Activated gamma-delta T cell treated with Interleukin-2 at 50 U/mL for 16 hours (primary cell): ENCODE data around the gene PPP1R1A.

ENCODE experiments used
- DNase-seq: peaks from one replicate; pipeline ENCODE4 v3.0.0-alpha.2; 2020

PPP1R1A gene, protein sequence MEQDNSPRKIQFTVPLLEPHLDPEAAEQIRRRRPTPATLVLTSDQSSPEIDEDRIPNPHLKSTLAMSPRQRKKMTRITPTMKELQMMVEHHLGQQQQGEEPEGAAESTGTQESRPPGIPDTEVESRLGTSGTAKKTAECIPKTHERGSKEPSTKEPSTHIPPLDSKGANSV

DNA sequence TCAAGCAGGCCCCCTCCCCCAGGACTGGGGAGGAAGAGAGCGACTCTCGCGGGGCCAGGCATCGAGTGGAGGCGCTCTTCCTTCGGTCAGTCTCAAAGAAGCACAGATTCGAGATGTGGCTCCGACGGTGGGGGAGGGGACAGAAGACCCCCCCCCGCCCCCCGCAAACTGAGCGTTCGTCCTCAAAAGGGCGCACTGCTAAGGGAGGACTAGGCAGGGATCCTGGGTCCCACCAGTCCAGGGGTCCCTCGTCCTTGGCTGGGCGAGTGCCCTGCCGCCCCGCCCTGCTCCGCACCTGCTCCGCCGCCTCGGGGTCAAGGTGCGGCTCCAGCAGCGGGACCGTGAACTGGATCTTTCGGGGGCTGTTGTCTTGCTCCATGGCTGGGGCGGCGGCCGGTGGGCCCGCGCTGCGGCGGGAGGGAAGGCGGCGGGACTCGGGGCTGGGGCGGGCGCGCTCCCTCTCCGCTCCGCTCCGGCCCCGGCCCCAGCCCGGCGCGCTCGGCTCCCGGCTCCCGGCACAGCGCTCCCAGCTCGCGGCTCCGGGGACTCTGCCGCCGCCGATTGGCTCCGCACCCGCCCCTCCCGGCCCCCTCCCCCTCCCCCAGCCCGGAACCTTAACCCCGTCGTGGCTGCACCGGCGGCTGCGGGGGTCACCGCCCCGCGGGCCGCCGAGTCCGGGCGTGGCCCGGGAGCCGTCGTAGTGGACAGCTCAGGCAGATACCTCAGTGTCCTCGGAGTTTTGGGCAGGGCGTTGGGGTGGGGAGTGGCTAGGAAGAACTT lies at the start of gene PPP1R1A:
Gene PPP1R1A, minus strand, starts transcription at position 550 of the 780 bp plus-strand sequence. Its CDS starts 171 bp downstream, at position 379.
- DNase-seq: no peak

DNA sequence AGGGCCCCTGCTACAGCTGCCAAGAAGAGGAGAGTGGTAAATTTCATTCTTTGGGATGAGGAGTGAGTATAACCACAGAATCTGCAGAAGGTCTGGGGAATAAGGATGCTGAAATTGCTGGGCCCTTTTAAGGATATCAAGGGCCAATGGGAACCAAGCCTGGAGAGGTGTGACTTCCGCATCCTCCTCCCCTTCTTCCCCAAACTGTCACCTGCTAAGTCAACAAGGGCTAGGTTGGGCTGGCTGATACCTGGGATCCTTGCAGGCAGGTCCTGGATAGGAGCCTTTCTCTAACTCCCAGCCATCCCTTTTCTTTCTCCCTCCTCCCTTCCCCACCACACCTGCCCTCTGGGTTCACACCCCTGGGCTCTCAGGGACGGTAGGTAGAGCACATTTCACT lies 46.3 kb upstream of the PPP1R1A start, which contains the start of gene LACRT:
Gene LACRT, minus strand, starts transcription at position 101 of the 400 bp plus-strand sequence. Its CDS starts 54 bp downstream, at position 47.
- no peak for DNase-seq

DNA sequence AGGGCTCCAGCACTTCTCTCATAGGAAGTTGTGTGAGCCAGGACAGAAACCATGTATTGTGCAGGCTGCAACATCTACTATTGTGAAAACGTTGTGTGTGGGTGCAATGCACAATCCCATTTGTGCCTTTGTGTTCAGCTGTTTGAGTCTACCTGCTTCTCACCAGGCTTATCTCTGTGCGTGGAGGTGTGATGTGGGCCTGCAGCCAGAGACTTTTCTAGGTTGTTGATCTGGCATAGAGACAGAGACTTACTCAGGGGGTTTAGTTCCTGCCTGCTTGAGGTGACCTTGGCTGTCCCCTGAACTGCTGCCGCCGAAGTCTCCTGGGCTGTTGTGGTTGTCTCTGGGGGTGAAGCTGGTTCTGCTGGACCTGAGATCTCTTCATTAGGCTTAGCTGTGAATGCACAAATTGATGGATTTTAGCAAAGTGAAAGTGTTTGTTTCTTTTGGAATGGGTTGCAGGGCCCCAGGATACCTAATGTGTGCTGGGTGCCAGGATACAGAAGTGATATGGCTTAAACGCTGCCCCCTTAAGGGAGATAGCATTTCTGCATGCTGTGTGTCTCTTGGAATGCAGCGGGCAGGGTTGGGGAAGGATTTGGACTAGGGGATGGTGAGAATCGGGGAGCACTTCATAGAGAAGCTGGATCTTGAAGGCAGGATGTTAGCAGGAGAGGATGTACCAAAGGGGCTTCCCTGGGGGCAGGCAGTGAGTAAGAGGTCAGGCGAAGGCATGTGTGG lies 43.7 kb upstream of the PPP1R1A start:
- DNase-seq: no peak

DNA sequence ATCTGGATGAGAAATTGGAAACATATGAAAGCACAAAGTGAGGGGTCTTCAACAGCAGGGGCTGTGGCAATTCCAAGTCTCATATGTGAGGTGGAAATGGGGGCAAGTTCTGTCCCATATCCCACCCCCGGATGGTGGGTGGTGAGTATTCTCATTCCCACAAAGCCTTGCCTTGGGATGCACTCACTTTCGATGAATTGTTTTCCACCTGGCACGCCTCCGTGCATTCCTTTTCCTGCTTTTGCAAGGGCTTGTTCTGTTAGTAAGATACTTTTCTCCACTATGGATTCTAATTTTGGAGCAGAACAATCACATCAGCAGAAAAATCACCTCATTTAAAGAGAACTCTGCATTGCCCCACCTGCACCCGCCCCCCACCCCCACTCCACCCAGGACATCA lies 43.1 kb upstream of the PPP1R1A start:
- DNase-seq: no peak

DNA sequence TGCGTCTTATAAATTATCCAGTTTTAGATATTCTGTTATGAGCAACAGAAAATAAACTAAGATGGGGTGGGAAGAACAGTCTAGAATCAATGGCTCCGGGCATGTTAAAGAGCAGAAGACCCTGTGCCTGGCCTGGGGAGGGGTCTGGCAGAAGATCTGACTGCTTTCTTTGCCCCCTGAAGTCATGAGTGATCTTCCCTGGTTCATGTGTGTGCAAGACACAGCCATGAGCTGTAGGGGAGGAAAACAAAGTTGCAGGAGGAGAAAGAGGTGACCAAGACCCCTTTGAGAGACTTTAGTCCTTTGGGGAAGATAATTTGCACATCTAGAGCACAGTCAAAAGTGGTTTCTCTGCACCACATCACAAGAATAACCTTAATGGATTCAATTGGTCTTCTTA lies 41.5 kb upstream of the PPP1R1A start:
- DNase-seq: no peak

DNA sequence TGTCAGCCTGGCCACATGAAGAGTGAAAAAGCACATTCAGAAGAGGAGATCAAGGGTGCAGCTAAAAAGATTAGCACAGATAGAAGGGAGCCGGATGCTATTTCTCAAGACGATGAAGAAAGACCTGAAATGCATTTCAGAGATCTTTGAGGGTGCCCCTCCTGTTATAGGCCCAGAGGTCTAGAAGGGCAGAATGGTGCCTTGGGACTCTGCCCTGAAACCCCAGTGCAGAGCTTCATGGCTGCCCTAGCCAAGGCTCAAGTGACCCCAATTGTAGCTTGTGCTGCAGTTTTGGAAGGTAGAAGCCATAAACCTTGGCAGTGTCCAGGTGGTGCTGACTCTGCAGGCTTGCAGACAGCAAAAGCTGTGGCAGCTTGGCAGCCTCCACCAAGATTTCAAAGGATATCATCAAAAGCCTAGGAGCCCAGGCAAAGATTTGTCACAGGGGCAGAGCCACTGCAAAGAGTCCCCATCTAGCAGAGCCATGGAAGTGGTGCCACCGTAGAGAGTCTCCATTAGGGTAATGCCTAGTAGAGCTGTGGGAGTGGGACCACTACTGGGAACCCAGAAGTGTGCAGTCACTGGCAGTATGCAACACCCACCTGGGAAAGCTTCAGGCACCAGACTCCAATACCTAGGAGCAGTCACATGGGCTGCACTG lies 39.9 kb upstream of the PPP1R1A start:
- DNase-seq: no peak

DNA sequence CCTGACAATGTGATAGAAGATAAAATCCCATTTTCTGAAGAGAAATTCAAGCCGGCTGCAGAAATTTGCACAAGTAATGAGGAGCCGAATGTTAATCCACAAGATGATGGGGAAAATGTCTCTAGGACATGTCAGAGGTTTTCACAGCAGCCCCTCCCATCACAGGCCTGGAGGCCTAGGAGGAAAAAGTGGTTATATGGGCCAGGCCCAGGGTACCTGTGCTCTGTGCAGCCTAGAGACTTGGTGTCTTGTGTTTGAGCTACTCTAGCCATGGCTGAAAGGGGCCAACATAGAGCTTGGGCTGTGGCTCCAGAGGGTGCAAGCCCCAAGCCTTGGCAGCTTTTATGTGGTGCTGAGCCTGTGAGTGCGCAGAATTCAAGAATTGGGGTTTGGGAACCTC lies 38.8 kb upstream of the PPP1R1A start:
- no peak for DNase-seq

DNA sequence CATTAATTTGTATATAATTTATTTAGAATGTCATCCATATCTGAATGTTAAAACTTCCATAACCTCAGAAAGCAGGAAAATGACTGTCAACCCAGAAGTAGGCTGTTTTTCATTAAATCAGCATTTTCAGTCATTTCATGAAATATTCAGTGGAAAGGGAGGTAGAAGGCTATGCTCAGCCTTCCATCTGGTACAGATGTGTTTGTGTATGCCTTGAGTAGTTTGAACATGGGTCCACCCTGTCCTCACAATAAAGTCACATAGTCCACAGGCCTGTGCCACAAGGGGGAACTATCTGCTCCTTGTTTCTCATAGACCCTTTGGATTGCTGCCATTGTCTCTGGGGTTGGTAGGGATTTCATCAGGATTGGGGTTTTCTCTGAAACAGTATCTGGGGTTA lies 37.1 kb upstream of the PPP1R1A start:
- DNase-seq: no peak

DNA sequence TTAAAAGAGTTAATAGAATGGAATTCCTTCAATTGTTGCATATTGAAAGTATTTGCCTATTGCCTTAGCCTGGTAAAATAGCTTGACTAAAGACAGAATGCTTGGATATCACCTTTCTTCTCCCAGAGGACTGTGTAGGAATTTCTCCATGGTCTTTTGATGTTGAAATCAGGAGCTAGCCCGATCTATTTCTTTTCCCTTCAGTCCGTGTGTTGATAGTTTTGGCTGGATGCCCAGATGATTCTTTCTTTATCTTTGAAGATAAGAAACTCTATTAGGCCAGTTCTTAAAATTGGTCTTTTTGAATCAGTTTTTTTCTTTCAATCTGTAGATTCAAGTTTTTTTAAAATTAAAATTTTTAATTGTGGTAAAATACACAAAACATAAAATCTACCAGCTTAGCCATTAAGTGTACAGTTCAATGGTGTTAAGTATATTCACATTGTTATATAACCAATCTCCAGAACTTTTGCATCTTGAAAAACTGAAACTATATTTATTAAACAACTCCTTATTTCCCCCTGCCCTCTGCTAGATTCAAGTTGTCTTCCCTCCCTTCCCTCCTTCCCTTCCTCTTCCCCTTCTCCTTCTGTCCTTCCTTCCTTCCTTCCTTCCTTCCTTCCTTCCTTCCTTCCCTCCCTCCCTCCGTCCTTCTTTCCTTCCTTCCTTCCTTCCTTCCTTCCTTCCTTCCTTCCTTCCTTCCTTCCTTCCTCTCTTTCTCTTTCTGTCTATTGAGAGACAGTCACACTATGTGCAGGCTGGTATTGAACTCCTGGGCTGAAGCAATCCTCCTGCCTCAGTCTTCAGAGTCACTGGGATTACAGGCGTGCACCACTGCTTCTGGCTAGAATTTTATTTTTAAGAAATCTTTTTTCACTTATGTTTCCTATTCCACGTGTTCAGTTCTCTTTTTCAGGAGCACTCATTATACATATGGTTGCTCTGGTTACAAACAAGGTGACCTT lies 36.1 kb upstream of the PPP1R1A start:
- DNase-seq: no peak

DNA sequence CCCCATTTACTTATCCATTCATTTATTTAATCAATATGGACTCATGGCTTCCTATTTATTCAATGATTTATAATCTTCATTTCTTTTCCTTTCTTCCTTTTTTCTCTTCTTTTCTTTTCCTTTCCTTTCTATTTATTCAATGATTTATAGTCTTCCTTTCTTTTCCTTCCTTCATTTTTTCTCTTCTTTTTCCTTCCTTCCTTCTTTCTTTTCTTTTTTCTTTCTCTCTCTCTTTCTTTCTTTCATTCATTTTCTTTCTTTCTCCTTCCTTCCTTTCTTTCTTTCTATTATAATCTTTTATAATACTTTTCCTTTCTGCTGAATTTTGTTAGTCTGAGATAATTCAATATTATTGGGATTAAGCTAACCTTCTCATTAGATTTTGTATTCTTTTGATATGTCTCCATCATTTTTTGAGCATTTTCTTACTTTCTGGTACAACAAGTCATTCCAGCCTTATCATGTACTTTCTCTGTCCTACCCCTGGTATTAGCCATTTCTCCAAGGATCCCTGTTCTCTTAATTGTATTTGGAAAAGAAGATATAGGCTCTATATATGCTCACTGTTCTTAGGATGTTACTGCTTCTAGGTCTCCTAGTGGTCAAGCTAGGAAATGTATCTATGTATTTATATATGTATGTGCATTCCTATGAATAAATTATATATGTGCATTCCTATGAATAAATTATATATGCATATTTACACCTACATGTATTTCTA lies 34.2 kb upstream of the PPP1R1A start:
- DNase-seq: no peak

DNA sequence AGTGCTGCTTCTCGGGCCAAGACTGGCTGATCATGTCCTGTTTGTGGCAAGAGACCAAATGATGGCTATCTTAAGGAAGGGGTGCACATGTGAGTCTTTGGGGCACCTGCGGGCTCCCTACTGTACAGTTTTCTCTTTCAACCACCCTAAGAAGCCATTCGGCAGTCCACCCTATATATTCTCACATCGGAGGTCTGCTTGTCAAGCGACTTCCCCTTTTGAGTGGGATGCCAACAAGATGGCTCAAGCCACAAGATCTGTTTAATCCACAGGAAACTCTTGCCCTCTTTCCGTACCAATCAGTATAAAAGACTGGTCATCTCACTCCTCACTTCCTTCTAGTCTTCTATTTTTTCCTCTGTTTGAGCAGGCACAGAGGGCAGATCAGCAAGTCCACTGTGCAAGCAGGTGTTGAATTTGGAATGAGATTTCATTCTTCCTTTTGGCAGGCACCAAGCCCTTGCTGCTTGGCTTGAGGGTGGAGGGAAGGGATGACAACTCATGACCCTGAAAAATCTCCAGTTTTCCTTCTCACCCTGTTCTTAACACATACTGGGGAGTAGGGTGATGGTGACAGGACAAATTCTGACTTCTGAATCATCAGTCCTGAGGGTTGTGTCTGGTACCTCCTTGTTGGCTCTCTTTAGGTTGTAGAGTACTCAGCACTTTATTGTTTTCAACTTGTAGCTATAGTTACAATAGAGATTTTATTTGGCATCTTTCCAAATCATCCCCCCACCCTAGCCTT lies 28.6 kb upstream of the PPP1R1A start:
- DNase-seq: no peak

DNA sequence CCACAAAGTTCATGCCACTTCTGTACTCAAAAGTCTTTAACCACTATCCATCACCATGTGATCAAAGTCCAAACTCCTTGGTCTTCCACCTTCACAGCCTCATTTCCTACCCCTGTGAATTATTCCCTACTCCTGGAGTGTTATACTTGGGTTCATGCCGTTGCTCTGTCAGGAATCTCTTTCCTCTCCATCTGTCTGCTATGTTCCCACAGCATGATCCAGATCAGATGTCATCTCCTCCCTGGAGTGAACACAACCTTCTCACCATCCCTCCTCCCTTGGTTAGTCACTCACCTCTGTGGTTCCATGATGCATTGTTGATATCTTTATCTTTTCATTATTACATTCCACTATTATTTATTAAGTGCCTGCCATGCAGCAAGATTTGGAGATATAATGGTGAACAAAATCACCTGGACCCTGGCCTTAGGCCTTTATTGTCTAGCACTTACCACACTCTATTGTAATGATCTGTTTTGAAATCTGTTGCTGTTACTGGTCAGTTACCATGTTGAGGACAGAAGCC lies 23.8 kb upstream of the PPP1R1A start:
- no peak for DNase-seq

DNA sequence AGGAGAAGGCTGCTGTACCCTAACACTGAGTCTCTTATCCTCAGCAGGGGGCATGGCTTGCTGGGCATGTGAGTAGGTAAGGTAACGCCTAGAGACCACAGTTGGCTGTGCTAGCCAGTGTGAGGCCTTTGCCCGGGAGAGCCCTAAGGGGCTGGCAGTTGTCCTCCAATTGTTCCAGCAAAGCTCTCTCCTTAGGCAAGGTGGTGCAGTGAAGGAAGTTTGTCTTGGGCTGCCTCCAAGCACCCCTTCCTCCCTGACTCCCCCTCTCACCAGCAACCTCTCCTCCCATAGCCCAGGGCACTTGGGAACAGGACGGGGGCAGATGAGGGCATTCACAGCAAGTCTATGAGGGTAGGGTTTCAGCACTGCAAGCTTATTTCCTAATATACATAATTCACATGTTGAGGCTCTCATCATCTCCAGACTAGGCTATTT lies 23.3 kb upstream of the PPP1R1A start:
- DNase-seq: no peak

DNA sequence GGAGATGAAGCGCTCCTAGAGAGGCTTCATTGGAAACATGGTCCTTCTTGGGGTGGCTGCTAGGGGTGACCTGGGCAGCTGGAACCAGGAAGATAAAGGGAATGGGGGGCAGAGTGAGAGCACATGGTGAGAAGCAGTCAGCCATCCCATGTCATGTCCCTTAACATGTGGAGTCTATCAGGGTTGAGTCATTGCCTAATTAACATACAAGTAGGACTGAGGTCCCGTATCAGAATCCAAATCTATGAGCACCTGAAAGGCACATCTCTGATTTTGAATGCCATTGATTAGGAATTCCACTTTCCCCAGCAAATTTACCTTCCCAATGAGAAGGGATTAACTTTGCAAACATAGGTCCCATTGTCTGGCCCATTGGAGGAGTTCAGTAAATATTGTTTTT lies 20.3 kb upstream of the PPP1R1A start:
- DNase-seq: no peak

DNA sequence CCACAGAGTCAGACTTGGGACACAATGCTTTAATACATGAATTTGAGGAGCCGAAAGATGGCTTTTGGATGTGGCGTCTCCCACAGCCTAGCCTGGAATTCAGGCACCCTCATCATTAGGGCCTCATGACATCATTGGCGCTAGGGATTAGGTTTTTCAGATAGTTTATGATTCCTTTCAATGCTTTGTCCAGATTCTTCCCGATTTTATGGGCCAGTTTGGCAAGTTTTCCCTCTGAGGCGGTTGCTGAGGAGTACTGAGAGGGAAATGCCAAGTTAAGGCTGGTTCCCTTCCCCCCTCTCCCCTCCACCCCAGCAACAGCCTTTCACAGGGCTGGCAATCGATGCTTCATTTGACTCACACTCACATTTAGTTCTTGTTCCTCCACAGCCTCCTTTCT lies 19.7 kb upstream of the PPP1R1A start:
- DNase-seq: no peak

DNA sequence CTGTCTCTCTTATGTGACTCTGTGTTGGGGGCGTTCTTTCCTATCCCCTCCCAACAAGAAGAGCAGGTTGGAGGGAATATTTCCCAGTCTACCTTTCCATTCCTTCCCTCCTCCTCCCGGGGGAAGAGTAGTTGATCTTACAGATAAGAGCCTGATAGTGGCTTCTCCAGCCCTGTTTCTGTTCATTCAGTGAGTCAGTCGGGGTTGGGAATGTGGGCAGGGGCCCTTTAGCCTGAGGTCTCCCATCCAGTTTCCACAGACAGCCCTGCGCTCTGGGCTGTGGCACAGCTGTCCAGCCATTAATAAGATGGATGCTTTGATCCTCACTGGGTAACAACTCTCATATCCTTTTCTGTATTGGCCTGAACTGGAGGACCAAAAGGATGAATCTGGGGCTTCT lies 18.1 kb upstream of the PPP1R1A start:
- no peak for DNase-seq

DNA sequence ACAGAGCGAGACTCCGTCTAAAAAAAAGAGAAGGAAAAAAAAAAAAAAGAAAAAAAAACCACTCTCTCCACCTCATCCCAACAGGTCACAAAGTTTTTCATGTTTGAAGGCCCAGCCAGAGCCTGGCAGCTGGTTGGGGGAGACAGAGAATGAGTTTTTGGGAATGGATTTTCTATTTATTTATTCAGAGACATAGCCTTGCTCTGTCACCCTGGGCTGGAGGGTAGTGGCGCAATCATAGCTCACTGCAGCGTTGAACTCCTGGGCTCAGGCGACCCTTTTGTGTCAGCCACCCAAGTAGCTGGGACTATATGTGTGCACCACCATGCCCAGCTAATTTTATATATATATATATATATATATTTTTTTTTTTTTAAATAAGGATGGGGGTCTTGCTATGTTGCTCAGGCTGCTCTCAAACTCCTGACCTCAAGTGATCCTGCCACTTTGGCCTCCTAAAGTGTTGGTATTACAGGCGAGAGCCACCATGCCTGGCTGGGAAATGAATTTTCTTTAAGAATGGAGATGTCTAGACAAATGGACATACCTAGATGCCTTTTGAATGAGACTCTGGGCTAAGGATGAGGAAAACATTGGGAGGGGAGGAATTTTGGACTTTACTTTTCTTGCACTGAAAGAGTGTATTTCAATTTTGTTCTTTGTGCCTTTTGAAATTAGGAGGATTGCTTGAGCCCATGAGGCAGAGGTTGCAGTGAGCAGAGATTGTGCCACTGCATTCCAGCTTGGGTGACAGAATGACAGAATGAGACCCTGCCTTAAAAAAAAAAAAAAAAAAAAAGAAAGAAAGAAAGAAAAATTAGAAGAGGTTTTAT lies 16.9 kb upstream of the PPP1R1A start:
- no peak for DNase-seq

DNA sequence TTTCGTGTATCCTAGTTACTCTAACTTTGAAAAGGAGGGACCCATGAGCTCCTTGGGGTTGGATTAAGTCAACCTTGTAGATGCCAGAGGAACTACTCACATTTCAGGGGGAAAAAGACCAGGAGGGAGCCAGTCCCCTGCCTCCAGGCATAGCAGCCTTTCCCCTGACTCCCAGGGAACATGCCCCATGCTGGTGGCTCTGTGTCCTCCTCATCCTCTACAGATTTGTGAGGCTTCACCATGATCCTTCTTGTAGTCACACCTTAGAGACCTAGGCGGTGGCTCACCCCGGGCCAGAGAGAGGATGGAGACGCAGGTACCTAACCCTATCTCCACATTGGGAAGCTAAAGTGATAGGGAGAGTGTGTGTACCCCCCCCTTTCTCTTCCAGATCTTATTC lies 16.0 kb upstream of the PPP1R1A start:
- no peak for DNase-seq

DNA sequence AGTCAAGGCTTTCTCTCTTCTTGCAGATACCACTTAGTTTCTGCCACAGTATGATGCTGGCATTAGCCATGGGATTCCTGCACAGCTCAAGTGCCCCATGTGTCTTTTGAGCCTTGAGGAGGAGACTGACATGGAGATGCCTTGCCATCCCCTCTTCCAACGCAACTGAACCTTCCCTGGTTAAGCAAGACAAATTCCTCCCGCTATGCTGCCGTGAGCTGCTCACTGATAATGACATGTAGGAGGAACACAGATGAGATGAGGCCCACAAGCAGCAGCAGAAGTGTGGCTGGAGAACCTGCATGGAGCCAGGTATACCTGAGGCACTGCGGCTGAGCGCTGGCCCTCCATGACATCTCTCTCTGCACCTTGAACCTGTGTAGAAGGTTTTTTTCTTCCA lies 15.4 kb upstream of the PPP1R1A start:
- no peak for DNase-seq
